OCI-M1 (cell line): ENCODE measurements around the gene RAB44.

ENCODE experiments used
- DNase-seq: peaks from one replicate; lab custom pipeline; 2025; lab: John Stamatoyannopoulos, UW

The RAB44 gene

GRCh38 chr6:36752886-36753506 is 55.4 kb downstream of the RAB44 start:
- DNase-seq: no peak

GRCh38 chr6:36753671-36754405 is 56.2 kb downstream of the RAB44 start:
- no peak for DNase-seq

- DNase-seq: no peak
Observed at GRCh38 chr6:36754582-36755434, 57.2 kb downstream of the RAB44 start.

DNA sequence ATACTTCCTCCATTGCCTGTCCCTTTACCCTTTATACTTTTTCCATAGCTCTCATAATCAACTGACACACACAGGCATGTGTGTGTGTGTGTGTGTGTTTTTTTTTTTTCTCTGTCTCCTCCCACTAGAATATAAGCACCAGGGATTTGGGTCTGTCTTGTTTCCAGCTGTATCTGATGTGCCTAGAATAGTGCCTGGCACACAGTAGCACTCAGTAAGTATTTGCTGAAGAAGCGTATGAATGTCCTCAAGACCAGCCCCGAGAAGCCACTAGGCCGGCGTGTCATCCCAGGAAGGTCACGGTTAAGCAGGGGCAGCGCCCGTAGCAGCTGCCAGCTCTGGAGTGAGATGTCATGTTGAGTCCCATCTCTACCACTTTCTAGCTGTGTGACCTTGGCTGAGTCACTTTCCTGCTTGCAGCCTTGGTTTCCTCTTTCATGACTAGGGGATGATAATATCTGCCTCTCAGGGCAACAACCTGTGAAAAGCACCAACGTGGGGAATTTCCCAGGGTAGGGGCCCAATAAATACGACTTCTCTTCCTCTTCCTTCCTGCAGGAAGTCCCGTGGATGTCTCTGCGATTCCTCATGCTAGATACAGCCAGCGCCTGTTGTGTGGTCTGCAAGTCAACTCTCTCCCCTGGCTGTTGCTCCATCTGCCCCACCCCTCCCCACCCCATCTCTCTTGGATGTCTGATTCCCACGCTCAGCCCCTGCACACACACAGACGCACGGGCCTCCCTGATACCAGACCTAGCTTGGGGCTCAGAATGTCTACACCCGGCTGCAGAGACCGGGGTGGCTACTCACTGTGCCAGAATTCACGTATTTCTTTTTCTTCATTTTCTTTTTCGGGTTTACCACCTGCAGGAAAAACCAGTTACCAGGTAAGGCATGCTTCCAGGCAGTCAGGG is 58.1 kb downstream of the RAB44 start:
- peak; percentile 27 for DNase-seq

GRCh38 chr6:36756786-36757185 is 59.2 kb downstream of the RAB44 start:
- no peak for DNase-seq

GRCh38 chr6:36757206-36757605 is 59.6 kb downstream of the RAB44 start:
- DNase-seq: peak; percentile 24

GRCh38 chr6:36757943-36758508 is 60.4 kb downstream of the RAB44 start:
- no peak for DNase-seq

DNA sequence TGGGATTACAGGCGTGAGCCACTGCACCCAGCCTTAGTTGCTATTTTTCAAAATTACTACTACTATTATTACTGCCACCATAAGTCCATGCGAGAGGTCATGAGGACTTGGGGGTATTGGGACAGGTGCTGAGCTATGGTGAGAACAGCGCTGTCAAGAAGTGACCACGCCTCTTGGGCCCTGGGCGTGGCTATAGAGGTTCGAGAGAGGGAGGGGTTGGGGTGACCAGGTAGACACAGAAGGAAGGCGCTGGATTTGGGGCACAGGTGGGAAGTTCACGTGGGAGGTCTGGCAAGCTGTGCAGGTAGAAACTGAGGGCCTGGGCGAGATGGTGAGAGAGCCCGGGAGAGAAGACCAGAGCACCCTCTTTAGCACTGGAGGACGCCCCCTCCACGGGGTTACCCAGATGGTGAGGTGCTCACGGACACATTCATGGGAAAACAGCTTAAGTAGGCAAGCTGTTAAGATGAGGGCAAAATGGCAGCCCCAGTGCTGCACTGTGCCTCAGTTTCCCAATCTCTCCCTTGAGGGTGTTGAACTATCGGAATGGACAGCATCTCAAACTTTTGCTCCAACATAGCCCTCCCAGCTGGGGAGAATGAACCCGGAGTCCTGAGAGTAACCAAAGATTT is 61.0 kb downstream of the RAB44 start:
- no peak for DNase-seq

DNA sequence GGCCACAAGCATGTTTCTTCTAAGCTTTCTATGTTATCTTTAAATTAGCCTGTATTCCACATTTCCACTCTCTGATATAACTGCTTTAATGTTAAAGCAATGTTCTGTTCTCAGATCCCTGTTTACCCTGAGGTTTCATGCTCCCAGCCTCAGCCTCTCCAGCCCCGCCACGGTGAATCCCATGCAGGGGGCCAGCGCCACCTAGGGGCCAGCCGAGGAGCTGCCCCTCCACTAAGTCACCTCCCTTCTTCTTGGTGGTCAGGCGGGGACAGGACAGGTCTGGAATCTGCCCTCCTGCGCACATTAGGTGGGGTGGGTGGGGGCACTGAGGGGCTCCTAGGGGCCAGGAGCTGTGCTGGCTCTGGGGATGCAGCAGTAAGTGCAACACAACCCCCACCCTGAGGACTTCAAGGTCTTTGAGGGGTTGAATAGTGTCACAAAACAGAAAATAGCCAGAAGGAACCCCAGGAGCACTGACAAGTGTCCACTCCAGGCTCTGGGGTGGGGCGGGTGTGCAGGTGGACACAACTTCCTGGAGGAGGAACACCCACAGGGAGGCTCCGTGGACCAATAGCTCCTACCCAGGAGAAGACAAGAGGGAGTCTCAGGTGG is 61.6 kb downstream of the RAB44 start:
- peak; percentile 84 for DNase-seq

DNA sequence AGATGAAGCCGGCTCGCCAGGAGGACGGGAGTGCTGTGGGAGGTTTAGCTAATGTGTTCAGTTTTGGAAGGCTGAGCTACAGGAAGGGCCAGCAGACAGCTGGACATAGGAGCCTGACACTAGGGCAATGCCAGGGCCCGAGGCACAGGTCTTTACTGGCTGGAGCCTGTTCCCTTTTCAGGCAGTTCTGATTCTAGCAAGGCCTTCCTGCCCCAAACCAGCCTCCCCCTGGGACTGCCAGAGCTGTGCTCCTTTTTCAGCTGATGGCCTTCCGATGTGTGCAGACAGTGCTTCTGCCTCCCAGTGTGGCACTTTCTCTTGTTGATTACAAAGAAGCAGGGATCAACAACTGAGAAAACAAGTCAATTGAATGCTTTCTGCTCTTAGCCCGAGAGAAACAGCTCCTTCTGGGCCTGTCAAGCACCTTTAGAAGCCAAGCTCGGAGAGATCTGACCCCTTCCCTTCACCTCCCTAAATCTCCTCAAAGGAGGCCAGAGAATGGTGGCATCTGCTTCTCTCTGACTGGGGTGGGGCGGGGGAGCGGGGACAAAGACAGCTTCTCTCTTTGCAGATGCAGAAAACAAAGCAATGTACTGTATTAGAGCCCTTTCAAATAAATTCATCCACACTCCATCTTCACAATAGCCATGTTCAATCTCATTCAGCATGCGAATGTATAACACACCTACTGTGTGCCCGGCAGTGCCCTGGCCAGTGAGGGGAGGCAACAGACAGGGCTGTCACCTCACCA is 63.2 kb downstream of the RAB44 start:
- no peak for DNase-seq

GRCh38 chr6:36762123-36762522 is 64.5 kb downstream of the RAB44 start:
- DNase-seq: no peak

- no peak for DNase-seq
Observed at GRCh38 chr6:36765190-36765589, 67.6 kb downstream of the RAB44 start.

DNA sequence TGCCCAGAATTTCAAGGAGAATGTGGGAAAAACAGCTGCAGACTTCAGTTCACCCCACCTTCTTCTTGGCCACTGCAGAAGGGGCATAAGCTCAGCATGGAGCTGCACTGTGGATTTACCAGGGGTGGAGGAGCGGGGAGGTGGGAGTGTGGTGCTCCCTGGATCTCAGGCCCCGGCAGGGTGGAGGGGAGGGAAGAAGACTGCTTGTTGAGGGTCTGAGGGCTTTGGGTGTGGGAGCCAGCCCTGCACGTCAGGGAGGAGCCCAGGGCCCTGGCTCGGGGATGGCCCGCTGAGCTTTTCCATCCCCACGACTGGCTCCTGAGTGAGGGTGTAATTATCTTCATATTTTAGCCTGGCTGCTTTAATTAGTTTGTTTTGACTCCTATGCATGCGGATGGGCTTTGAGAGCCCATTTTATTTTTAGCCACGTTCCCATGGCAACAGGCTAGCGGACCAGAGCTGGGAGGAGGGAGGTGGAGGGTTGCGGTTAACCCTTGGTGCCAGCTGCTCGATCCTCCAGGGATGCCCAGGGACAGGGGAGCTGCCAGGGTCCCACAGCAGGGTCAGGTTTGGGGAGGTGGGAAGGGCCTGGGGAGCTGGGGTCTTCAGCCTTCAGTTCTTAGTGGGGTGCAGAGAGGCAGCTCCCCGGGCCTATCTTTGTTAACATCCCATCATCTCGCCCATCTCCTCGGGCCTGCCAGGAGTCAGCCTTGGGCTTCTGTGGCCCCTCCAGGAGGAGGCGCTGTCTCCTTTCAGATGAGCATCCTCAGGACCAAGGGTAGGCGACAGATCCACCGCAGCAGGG is 68.2 kb downstream of the RAB44 start:
- DNase-seq: peak; percentile 94

DNA sequence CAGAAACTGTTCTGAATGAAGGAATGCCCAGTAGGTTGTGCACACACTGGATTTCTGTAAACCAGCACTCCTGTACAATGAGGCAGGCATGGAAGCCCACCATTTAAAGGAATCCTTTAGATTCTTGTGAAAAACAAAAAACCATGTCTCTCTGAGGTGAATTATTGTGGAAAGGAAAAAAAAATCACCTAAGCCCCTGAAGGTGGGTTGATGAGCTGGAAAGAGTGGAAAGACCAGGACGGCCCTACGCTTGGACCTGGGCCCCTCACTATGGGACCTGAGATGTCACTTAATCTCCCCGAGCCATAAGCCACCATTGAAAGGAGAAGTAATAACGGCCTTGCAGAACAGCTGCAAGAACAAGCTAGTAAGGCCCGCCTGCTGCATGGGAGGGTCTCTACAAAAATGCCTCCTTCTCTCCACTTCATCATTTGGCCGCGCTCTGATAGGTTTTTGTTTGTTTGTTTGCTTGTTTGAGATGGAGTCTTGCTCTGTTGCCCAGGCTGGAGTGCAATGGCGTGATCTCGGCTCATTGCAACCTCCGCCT is 68.8 kb downstream of the RAB44 start:
- no peak for DNase-seq

DNA sequence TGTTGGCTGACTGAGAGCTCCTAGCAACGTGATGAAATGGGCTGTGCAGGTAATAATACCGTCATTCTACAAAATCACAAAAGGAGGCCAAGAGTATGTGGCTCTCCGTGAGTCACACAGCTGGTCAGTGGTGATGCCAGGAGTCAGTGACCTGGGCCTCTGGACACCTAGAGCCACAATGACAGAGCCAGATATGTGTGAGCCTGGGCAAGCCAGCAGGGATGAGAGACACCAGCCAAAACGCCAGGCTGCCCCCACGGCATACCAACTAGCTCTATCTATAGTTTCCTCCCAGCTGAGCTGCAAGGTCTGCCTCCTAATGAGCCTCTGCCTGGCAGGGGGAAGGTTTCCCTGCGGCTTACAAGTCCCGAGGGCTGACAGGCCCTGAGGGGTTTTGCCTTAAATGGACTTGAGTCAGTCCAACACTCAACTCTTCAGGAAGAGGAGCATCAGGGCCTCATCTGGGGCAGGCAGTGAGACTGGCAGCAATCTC is 71.6 kb downstream of the RAB44 start:
- DNase-seq: no peak

- peak; percentile 28 for DNase-seq
Observed at GRCh38 chr6:36769676-36770499, 72.3 kb downstream of the RAB44 start.

- no peak for DNase-seq
Observed at GRCh38 chr6:36771145-36771544, 73.5 kb downstream of the RAB44 start.

GRCh38 chr6:36772397-36772796 is 74.8 kb downstream of the RAB44 start:
- no peak for DNase-seq
